ENCODE results near the gene RASAL3.
A peak's percentile ranks its signal among the peaks of the same experiment; 100 is the strongest.
"Not testable (repeated sequence)": the region's sequence is repeated elsewhere in the genome, so short reads cannot be mapped to it uniquely, and the experiment has no call there.

Gene RASAL3

DNA sequence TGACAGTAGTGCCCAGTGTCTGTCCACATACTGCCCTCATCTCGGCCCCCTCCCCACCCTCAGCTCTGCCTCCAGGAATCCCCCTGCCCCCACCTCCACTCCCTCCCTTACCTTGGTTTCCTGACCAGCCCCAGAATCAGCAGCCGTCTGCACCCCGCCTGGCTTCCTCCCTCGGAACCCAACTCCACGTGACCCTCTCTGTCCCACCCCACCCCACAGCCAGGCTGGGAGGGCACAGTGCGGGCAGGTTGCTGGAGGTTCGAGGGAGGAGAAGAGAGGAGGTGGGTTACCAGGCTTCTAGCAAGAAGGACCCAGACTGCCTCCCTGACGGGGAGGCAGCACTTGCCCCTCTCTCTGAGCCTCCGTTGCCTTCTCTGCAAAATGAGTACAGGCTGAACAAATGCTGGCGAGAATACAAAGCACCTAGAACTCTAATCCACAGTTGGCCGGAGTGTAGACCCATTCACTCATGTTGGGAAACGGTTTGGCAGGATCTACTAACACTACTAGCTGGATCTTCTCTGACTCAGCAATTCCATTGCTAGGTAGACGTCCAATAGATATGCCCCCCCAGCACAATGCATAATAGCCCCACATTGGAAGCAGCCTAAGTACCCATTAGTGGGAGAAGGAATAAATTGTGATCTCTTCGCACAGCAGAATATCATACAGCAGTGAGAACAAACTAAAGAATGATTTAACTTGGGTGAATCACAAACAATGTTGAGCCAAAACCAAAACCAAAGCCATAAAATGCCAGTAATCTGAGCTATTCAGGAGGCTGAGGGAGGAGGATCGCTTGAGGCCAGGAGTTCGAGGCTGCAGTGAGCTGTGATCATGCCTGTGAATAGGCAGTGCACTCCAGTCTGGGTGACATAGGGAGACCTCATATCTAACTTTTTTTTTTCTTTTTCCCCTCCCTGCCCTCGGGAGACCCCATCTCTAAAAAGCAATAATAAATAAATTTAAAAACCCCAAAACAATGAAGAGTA lies at the start of gene RASAL3:
TSS of gene RASAL3 (minus strand) at position 151 of the 992 bp plus-strand sequence. CDS start 186 bp downstream, outside the sequence.
- DNase-seq (ENCODE audit: low read depth in 3 of 3) = peak; percentile 29 to 59 (median 33)

DNA sequence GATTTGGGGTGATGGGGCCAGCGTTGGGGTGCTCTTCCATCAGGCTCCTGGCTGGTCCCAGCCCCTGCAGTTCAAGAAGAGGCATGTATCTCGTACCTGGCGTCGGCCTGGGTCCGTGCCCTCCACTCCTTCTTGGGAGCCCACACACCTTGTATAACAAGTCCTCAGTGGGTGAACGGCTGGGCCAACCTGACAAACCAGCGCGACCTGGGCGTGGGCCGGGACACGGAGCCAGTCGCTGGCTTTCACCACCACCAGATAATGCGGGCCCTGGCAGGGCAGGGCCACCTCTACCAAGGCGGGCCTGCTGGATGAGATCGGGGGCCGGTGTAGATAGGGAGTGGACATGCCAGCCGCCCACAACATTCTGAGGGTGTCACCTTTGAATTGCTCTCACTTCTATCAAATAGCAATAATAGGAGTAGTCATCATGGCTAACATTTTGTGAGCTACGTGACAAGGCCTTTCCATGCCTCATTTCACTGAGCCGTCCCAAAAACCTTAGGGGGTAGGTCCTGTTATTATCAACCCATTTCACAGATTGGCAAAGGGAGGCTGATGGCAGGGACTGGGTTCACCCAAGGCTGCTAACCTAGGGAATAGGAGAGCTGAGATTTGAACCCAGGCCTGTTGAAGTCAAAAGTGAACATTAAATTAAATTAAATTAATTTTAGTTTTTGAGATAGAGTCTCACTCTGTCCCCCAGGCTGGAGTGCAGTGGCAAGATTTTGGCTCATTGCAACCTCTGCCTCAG lies 47.5 kb upstream of the RASAL3 start:
- no peak for DNase-seq (ENCODE audit: low read depth in 3 of 3)

DNA sequence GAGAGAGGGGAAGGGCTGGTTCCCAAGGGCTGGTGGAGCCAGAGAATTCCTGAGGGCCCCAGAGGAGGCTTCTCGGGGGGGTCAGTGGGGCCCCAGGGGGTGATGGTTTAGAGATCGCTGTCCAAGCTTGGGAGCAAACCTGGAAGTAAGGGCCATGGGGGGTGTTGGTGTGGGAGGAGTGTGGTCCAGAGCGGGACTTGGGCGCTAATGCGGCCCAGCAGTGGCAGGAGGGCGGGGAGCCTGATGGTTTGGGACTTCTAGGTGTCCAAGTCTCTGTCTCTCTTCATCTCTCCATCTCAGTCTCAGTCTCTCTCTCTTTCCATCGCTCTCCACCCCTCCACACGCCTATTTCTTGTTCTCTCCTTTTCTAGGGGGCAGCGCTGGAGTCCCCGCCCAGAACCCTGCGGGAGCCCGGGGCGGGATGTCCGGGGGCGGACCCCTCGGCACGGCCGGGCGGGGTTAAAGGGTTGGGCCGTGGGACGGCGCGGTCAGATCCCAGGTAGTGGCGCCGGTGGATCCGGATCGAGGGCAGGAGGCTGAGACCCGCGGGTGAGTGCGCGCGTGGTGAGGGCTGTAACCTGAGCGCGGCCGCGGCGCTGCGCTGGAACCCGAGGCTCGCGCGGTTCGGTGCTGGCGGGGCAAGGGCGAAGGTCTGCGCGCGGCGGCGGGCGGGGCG lies 43.8 kb upstream of the RASAL3 start, which contains the start of gene CYP4F22:
TSS of gene CYP4F22 (plus strand) at position 491 of the 676 bp plus-strand sequence. CDS start 16,812 bp downstream, outside the sequence.
- DNase-seq (ENCODE audit: low read depth in 3 of 3) = no peak

DNA sequence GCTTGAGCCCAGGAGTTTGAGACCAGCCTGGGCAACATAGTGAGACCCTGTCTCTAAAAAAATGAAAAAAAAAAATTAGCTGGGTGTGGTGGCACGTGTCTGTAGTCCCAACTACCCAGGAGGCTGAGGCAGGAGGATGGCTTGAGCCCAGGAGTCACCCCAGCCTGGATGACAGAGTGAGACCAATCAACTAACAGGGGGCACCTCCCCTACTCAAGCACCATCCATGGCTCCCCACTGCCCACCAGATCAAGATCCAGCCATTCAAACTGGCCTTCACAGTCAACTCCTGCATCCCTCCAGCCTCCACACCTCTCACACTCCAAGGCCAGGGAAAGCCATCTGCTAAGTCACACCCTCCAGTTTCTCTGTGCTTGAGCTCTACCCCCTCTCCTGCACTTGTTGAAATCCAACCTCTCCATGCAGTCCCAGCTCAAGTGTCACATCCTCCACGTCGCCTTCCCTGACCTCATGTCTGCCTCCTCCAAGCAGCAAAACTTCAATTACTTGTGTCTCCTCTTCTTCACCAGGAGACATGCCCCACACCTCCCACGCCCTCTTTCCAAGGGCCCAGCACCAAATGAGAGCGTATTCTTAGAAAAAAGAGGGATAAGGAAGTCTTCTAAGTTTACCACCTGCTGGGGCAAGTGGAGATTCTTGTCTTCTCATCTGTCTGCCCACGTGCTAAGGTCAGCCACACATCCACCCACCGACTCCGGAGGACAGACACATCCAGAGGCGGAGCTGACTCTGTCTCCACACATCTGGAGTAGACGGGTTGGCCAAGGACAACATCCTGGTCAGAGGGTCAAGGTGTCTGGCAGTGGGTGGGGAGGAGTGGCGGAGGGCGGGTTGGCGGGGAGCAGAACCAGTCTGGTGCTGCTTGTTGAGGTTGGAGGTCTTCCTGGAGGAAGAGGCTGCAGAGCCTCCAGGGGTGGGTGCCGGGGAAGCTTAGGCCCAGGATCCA lies 43.0 kb upstream of the RASAL3 start:
- DNase-seq (ENCODE audit: low read depth in 3 of 3) = no peak

DNA sequence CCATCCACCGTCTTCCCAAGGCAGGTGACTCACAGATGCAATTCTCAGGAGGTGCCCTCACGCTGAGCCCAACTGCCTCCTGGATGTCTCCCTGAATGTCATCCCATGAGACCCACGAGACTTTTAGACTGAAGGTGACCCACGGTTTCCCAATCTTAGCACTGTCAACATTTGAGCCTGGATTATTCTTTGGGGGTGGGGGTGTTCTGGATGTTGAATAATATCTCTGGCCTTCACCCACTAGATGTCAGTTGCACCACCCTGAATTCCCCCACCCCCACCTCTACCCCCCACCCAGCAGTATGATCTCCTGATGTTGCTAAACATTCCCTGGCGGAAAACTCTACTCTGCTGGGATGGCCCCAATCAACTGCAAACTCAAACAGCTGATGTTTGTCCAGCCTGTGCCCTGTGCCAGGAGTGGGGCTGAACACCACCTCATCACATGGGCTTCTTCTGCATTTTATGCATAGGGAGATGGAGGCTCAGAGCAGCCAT lies 41.8 kb upstream of the RASAL3 start:
- no peak for DNase-seq (ENCODE audit: low read depth in 3 of 3)

DNA sequence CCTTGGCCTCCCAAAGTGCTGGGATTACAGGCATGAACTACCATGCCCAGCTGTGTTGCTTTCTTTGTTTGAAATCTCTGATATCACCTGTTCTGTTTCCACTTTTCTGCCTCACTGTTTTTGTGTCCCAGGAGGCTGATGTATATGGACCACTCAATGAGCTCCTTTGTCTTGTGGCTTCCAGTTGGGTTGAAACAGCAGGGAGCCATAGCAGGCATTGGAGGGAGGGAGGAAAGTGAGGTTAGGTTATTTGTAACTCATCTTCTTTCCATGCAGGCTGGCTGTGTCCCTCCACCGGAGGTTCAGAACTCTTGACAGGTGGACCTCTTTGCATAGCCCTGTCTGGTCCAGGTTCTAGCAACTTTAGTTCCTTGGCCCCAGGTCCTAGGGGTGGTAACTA lies 37.9 kb upstream of the RASAL3 start:
- DNase-seq (ENCODE audit: low read depth in 3 of 3) = no peak

DNA sequence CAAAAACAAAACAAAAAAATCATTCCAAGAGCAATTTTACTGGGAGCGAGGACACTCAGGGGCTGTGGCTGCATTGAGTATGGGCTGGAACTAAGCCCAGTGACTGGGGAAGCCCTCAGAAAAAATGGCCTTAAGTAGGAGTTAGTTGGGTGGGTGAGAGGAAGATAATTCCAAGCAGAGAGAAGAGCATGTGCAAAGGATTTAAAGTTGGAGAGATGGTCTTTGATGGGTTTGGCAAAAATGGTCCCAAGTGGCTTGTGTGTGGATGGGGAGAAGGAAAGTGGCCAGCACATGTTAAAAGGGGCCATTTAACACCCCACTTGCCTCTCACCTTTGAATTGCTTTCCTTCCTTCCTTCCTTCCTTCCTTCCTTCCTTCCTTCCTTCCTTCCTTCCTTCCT lies 37.3 kb upstream of the RASAL3 start:
- DNase-seq (ENCODE audit: low read depth in 3 of 3) = no peak

DNA sequence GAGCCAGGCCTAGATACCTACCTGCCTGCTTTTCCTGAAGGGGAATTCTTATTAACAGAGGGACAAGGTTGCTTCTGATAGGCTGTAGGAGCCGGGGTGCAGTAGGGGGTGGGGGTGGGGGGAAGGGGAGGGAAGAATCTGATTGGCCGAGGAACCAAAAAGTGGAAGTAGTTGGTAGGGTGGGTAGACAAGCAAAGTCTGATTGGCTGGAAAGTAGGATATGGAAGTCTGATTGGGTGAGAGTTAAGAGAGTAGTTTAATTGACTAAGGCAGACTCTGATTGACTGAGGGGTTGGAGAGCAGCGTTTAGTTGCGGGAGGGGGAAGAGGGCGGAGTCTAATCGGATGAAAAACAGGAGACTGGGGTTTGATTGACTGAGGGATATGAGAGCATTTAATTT lies 34.6 kb upstream of the RASAL3 start:
- DNase-seq (ENCODE audit: low read depth in 3 of 3) = no peak

DNA sequence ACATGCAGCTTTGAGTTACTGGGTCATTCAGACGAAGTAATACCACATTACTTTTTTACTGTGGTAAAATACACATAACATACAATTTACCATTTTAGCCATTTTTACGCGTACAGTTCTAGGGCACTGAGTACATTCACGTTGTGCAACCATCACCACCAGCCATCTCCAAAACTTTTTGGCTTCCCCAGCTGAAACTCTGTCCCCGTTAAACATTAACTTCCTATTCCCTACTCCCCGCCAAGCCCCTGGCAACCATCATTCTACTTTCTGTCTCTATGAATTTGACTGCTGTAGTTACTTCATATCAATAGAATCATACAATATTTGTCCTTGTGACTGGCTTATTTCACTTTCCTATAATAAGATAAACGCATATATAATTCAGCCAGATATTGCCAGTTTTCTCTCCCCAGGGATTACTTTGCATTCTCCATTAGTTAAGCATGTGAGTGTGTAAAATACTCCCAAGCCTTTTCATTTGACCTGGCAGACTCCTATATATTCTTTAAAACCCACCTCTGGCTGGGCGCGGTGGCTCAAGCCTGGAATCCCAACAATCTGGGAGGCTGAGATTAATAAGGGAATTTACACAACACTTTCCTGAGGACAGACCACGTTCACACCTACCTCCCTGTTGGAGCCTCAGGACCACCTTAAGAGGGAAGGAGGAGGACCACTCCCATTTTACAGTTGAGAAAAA lies 34.0 kb upstream of the RASAL3 start:
- DNase-seq (ENCODE audit: low read depth in 3 of 3) = no peak

DNA sequence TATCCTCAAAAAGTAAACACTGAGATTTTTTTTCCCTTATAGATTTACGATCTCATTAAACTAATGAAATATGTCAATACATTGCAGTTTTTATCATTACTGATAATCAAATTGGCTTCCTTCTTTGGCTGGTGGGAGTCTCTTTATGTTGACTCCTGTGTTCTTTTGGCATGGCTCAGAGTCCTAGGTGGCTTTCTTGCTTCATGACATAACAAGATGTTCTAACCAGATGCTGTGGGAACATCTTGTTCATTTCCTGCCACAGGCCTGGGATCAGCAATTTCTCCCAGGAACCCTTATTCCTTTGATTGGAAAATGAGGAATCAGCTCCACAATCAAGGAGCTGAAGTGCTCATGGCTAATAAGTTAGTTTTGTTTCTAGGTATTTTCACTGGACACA lies 30.8 kb upstream of the RASAL3 start:
- no peak for DNase-seq (ENCODE audit: low read depth in 3 of 3)

DNA sequence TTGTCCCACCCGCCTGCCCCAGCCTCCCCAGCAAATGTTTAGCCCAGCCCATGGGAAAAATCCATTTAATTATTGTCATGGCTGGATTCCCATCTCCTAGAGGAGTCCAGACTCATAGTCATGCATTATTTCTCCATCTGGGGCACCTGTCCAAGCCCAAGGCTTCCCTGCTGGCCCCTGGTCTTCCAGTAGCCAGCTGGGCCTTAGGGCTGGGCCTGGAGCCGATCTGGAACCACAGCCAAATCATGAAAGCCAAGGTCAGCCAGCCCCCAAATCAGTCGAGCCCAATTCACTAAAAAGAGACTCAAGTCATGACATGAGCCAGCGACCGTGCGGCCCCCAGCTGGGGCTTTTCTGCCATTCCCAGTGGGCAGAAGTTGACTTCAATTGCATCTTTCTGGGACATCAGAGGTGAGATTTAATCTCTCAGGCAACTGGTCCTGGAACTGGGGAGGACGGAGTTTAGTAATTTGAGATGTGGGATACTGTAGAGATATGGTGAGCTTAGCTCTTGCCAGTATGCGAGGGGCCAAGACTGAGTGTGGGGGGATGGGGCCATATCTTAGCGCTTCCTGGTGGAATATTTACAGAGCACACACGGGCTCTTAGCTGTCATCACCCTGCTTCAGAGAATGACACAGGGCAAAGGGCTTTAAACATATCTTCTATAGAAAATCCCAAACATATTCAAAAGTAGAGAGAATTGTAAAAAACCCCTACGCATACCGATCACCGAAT lies 24.3 kb upstream of the RASAL3 start:
- DNase-seq (ENCODE audit: low read depth in 3 of 3) = no peak

DNA sequence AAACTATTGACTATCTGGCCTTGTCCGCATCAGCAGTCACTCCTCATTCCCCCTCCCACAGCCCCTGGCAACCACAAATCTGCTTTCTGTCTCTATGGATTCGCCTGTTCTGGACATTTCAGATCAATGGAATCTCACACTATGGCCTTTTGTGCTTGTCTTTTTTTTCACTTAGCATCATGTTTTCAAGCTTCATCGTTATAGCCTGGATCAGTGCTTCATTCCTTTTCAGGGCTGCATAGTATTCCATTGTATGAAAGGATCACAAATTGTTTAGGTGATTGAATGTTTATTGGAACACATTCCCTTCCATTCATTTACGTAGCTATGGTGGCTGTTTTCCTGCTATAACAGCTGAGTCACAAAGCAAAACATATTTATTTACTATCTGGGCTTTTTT lies 22.7 kb upstream of the RASAL3 start:
- DNase-seq (ENCODE audit: low read depth in 3 of 3) = no peak

DNA sequence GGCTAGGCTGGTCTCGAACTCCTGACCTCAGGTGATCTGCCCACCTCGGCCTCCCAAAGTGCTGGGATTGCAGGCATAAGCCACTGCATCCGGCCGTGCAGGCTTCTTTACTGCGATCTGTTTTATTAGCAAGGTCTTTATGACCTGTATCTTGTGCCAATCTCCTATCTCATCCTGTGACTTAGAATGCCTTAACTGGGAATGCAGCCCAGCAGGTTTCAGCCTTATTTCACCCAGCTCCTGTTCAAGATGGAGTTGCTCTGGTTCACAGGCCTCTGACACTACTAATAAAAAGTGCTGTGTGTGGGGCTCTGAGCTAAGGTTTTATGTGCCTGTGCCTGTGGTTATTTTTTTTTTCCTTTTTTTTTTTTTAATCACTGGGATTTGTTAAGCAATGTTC lies 21.4 kb upstream of the RASAL3 start:
- not testable (repeated sequence) for DNase-seq (ENCODE audit: low read depth in 3 of 3)

DNA sequence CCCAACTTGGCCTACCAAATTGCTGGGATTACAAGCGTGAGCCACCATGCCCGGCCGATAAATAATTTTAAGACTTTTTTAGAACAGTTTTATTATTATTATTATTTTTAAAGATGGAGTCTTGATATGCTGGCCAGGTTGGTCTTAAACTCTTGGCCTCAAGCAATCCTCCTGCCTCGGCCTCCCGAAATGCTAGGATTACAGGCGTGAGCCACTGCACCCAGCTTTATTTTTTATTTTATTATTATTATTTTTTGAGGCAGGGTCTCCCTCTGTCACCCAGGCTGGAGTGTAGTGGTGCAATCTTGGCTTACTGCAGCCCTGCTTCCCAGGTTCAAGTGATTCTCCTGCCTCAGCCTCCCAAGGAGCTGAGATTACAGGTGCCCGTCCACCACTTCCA lies 16.7 kb upstream of the RASAL3 start:
- not testable (repeated sequence) for DNase-seq (ENCODE audit: low read depth in 3 of 3)

DNA sequence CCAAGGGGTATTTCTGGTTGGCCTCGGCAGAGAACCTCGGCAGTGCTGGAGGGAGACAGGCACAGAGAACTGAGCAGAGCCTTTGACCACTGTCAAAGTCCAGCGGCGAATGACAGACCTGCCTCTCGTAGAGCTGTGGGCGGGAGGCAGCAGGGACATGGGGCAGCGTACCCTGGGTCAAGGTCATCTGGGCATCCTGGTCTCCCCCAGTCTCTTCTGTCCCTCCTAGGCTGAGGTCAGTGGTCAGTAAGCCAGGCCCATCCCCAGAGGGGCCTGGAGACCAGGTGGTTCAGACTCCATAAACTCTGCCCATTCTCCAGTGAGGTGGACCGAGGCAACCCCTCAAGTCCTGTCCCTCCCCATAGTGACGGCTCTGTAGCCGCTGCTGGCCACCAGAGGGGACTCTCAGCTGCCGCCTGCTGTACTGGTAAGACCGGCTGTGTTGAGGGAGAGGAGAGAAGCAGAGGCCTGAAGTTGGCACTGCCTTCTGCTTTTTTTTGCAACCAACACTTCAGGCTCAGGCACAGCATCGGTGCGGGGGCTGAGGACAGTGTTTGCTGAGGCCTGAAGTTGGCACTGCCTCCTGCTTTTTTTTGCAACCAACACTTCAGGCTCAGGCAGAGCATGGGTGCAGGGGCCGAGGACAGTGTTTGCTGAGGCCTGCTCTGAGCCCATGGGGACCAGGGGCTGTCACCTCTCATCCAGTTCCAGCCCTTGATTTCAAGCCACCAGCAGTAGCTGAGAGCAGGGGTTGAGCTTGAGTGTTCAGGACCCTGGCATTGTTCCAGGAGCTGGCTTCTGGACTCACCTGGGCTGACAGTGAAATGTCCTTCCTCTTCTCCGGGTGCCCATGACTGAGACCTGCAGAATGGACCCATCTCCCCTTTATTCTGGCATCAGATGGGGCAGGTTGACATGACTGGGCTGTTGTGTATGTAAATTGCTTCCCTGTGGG lies 15.3 kb upstream of the RASAL3 start, which contains the start of gene PGLYRP2:
TSS of gene PGLYRP2 (minus strand) at position 111 of the 955 bp plus-strand sequence. CDS start 130 bp downstream, outside the sequence.
- no peak for DNase-seq (ENCODE audit: low read depth in 3 of 3)

DNA sequence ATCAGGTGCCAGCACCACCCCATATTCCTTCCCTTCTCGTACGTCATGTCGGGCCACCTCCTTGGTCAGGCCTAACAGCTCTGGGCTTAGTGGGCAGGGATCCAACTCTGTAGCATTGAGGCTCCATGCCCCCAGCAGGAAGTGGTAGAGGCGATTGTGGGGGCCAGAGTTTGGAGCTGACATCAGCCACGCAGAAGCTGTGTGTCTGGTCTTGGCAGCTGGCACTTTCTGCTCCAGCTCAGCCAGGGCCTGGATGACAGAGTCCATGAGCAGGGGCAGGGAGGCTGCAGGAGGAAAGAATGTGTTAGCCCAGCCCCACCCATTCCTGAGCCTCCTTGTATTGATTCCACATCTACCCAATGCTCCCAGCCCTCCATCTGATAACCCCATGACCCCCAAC lies 12.0 kb upstream of the RASAL3 start:
- no peak for DNase-seq (ENCODE audit: low read depth in 3 of 3)

DNA sequence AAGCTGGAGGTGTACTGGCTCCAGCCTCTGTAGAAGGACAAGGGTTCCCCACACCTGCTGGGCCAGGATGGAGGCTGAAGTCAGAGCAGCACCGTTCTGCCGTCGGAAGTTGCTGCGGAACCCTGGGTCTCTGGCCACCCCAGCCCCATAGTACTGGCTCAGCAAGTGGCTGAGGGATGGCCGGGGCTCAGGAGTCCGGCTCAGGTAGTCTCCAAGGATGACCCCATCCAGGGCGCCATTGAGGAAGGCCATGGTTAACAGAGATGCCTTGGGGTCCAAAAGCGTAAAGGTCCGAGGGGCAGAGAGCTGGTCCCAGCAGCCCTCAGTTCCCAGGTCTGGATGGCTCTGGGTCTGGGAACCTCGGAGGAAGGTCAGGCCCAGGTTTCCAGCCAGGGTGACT lies 11.3 kb upstream of the RASAL3 start:
- DNase-seq (ENCODE audit: low read depth in 3 of 3) = no peak

DNA sequence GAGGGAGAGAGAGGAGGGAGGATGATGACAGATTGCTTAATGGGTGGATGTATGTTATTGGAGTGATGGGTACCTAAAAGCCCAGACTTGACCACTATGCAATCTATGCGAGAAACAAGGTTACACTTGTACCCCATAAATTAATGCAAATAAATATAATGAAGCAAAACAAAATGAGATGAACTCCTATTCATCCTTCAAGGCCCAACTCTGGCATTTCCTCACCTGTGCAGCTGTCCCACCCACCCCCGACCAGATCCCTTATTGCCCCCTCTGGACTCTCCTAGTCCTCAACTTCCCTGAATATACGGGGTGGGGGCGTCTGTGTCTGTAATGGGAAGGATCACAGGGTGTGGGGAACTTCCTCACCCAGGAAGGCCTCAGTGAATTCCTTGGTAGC lies 10.8 kb upstream of the RASAL3 start:
- DNase-seq (ENCODE audit: low read depth in 3 of 3) = no peak
